Endometrium (tissue), 2 donors: Measurements from ENCODE around the gene XDH.

Source experiments
- FAIRE-seq: peaks from 2 replicates; lab custom pipeline; 2012; peaks lifted over from hg19 to GRCh38; lab: Jason Lieb, UNC
- donor health status: control.
- donor health status: control.

XDH gene

DNA sequence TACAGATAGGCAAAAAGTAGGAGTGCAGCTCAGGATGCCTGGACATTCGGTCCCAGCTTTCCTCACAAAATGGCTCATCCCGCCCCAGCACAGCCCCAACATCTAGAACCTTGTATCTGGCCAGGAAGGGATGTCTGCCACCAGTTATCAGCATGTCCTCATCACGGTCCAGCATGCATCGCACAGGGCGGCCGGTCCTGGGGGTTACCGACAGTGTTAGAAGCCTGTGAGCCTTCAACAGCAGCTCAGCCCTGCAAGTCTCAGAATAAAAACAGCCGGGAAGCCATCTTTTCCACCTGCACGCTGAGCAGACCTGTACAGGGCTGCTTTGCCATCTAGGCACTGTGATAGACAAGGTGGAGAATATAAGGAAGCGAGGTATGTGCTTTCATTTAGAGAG, 49.2 kb downstream of the XDH start:
- no peak for FAIRE-seq

DNA sequence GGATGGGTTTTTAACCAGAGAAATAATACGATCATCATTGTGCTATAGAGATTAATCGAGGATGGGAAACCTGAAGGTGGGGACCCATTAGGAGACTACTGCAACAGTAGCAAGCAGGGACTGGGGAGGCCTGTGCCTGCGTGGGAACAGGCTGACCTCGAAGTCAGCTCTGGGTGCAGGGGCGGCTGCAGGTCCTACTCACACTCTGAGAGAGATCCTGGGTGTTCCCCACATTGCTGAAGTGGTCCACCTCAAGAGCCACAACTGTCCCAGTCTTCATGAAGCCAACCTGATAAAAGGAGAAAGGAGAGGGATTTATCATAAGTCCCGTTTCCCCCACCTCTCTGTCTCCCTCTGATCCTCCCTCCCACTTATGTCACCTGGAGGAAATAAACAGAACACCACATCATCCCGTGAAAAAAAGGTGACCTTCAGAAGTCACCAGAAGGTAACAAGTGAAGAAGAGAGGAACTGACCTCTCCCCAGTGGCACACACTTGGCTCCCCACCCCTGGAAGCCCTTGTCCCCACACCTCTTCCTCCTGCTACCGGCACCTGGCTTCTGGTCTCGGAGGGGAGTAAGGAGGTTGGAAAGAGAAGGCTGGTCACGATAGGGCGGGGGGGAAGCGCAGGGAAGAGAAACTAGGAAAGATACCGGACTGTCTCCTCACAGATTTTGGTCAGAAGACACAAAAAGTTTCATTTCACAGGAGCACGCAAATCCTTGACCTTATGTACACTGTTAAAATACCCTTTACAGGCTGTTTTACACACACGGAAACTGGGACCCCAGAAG, 50.4 kb downstream of the XDH start:
- no peak for FAIRE-seq

DNA sequence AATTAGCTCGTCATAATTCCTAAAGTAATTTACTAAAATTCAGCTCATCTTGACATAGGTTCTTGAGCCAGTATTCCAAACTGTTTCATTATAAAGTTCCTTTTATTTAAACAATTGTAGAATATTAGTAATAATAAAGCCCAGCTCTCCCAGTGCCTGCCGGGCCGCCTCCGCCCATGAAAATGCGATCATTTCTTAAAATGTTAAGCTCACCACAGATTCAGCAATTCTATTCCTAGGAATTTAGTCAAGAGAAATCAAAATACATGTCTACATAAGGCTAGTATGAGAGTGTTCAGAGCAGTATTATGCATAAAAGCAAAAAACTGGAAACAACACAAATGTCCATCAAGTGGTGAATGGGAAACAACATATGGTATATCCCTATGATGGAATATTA, 52.0 kb downstream of the XDH start:
- no peak for FAIRE-seq

DNA sequence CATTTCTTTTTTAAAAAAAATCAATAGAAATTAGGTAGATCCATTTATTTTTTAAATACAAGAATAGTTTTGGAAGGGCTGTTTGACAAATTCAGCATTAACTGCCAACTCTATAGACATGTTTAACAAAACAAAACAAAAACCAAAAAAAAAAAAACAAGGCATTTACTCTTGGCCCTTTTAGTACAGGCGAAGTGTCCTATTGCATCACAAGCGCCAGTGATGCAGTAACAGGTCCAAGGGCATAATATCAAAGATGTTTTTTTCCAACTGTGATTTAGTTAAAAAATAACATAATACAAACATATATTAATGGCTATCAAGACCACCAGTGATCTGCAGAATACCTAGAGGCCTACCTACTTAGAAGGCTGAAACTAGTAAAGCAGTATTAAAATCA, 55.3 kb downstream of the XDH start:
- FAIRE-seq = no peak

DNA sequence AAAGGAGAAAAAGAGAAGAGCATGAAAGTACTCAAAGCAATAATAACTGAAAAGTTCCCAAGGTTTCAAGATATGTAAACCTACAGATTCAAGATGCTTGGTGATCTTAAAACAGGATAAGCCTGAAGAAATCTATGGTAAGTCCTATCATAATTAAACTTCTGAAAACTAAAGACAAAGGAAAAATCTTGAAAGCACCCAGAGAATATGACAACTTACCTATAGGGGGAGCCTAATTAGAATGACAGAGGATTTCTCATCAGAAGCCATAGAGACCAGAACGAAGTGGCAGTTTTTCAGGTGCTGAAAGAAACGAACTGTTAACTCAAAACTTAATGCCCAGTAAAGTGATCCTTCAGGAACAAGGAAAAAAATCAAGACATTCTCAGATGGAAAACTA, 59.7 kb downstream of the XDH start:
- FAIRE-seq = no peak

DNA sequence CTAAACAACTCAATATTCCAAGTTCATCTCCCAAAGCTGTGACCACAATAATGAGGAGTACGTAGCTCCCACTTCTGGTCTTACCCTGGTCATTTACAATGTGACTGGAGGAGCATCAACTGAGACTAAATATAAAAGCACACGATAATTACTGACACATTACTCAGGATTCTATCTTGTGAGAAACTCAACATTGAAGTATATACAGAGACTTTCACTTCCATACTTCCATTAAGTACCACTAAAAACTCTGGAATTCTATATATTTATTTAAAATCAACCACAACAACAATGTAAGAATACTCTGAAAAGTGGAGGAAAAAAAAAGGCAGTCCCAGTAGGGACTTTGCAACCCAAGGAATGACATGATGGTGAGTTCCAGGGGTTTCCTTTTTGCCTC, 61.4 kb downstream of the XDH start:
- FAIRE-seq = no peak

DNA sequence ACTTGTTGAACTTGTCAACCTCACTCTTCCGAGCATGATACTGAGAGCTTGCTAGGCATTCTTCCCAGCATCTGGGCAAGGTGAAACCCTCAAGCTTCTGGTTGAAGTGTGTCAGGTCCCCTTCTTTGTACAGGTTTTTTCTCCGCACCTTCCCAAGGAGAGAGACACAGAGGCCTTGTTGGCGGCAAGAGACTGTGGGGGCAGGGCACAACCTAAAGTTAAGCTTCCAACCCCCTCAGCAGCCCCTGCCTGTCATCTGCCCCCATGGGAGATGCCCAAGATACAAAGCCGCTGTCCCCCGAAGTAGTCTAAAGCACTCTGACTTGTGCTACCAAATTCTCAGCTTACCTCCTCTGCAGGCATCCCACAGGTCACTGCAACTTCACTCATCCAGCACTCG, 64.9 kb downstream of the XDH start:
- FAIRE-seq = no peak

DNA sequence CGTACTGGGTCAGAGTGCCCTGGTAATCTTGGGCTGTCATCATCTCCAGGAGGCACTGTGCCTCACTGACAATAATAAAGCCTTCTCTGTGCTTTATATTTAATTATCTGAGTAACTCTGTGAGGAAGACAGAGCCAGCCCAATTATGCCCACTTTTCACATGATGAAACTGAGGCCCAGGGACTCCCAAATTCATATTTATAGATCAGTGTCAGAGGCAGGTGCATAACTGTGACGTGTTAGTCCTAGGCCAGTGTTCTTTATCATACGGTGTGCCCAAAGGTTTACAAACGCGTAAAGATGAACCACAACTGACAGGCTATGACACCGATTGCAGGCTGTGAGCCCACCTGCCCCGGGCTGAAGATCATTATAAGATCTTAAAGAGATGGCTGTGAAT, 65.4 kb downstream of the XDH start:
- FAIRE-seq = no peak

DNA sequence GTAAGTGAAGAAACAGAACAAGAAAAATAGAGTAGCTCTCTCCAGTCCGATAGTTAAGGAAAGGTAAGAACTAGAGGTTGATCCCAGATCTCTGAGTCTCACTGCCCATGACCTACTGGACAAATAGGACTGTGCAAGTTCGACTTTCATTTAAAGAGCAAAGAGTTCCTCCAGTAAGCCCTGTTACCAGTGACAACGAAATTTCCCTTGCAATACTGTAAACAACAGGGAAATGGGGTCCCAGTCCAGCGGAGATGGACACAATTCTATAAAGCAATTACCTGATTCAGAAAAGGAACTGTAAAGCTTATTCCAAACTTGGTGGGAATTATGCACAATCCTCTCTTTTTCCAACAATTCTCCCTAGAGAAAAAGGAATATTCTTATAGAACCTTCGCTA, 65.9 kb downstream of the XDH start:
- no peak for FAIRE-seq

DNA sequence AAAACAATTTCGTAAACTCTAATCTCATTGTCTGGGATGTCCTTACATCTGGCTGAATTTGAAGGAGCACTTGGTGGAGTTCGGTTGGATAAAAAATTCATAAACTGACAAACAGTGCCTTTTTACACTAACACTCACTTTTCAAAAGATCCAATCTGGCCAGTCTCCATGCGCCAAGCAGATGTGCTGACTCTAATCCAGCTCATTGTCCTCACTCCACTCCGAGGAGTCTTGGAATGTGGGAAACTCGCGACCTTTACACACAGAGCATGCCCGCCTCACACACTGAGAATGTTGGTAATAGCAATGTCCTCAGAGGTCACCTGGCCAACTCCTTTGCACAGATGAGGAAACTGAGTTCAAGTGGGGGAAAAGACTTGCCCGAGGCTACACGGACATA, 66.8 kb downstream of the XDH start:
- no peak for FAIRE-seq

DNA sequence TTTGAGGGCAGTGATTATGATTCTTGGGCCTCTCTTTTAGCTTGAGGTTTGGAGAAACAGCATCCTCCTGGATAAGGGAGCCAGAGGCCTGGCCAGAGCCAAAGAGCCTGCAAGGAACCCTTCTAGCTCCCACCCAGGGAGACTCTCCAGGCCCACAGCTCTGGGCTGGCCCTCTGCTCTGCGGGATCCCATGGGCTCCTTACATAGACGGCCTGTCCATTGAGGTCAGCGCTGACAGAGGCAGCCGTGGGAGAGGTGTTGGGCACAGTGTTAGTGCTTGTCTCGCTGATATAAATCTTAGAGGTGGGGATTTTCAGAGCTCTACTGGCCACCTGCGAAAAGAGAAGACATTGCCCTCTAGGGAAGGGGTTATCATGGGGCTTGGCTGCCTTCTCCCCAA, 67.2 kb downstream of the XDH start:
- FAIRE-seq = no peak

DNA sequence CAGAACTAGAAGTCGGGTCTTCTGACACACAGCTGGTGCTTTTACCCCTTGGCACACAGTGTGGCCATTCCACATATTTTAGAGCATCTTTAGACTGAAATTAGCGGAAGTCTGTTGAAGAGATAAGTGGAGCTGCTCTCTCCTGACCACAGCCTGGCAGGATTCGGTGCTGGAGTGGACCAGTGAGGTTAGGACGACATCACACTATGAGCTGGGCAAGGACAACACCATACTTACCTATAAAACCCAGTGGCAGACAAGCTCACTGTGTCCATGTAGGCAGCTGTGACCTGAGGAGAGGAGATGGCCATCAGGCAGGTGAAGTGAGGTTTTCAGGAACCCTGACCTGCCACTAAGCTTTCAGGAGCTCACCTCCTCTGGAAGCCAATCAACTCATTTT, 70.1 kb downstream of the XDH start:
- FAIRE-seq = no peak

DNA sequence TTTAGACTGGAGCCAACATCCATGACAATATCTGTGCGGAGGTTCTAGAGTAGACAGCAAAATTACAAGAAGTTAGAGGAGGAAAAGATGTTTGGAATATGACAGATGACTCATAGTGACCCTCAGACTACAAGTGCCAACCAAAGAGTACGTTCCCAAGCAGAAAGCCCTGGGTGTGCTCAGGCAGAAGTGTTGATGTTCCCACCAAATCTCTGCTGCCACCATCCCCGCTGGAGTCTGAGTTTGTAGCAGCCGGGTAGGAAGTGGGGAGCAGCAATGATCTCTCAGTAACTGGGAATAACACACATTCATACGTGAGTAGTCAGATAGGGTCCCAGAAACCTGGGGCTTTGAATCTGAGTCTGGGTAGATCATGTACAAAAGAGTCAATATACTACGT, 73.2 kb downstream of the XDH start:
- no peak for FAIRE-seq

DNA sequence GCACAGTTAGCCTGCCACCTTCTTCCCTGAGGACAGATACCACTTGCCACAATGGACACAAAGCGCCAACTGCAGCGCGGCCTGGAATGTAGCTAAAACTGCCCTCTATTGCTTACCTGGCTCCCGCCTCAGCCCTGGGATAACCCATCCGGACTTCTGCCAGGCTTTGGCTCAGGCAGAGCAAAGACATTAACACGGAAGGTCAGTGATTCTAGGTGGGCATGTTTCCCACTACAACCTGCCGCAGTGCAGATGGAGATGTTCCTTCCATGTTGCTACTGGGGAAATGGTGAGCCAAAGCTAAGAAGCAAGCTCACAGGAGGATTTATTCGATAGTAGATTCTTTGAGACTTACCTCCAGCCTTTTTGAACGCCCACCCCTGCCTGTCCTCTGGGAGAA, 74.8 kb downstream of the XDH start:
- no peak for FAIRE-seq

DNA sequence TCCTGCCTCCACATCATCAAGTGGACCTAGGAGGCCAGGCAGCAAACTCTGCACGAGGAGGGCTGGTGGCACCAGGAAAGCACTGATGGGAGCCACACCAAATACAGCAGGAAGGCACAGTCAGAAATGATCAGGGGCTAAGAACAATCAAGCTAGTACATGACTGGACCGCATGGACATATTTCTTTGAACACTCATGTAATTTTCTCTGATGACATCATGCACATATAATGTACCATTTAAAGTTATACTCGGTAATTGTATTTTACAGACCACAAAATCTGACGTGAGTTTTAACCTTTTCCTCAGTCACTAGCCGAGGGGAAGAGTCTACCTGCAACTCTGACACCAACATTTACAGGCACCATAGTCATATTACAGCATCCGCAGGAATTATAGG, 76.7 kb downstream of the XDH start:
- no peak for FAIRE-seq

DNA sequence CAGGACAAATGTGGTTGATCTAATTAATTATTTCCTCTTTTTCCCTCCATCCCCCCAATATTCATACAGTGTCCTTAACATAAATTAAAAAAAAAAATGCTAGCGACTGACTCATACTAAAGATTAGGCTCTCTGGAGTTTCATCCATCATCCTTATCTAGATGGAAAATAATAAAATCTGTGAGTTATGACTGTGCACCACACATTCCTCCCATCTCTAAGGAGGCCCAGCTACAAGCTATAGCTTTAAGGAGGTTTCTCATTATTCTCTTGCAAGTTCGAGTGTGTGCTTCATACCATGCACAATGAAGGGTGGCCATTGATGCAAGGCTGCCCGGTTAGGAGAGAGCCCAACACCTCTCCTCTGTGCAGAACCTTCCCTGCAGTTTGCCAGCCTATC, 77.3 kb downstream of the XDH start:
- no peak for FAIRE-seq

DNA sequence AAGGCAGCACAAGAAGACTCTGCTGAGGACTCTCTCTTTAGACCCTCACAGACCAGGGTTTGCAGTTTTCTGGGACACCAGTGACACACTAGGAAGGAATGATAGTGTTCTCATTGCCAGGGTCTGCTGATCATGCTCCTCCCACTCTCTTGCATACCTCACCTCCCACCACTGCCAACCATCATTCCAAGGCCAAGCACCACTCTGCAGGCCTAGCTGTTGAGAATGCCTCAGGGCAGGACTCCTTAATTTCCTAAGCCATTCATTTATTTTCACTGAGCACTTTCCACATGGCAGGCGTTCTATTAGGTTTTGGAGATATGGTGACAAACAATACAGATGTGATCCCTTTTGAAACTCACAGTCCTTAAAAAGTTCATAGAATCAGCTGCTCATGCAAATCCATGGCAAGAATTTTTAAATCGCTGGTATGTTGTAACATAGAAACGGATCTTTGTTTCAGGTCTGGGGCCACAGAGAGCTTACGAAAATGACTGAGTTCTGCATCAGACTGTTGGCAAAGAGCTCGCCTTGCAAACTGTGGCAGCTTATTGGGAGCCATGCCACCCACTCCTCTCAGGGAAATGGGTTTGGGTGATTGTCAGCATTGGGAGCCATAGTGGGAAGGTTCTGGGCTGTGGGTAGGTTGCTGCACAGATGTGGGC, 78.5 kb downstream of the XDH start:
- FAIRE-seq = no peak

DNA sequence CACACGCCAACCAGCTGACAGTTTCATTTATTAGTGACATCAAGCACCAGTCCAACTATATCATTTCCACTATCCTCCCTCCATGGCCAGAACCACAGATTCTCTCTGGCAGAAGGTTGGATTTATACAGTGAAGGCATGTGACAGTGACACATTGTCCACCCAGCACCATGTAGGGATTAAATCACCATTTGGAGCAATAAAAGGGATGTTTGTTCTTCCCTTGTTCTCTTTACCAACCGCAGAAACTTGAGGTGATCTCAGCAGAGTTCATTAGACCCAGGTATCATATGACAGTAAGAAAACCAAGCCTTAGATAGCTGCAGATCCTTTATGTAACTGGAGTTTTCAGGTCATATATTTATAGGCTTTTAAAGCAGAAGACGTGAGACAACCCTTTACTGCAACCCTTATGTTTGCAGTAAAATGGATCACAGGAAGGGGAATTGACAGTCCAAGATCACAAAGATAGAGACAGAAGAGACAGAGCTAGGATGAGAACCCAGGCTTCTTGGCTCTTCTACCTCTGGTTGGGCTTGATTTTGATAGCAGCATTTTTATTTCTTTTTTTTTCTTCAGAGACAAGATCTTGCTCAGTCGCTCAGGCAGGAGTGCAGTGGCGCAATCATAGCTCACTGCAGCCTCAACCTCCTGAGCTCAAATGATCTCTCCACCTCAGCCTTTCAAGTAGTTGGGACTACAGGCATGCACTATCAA, 80.1 kb downstream of the XDH start:
- FAIRE-seq = no peak

DNA sequence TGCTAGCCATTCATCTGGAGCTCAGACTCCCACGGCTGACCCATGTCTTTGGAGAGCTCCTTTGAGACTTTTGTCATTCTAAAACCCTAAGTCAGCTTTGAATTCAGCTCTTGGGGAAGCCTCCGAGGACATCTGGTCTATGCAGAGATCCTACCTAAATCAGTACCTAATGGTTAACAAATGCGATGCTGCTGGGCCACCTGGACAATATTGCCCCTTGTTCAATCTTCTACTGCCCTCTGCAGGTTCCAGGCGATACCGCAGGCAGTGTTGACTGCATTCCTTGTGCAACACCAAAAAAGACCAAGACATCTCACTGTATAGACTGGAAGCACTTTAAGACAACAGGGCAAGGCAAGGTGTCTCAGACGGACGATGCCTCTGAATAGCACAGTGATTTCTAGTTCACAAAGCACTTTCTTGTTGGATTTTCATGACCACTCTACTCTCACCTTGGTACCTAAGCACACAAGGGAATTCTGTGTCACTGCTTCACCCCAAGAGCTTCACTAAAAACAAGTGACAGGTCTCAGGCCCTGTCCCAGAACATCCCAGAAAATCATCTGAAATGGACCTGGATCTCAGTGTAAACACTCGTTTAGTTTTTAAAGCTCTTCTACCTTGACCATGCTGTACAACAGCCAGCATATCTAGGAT, 80.9 kb downstream of the XDH start:
- FAIRE-seq = no peak

DNA sequence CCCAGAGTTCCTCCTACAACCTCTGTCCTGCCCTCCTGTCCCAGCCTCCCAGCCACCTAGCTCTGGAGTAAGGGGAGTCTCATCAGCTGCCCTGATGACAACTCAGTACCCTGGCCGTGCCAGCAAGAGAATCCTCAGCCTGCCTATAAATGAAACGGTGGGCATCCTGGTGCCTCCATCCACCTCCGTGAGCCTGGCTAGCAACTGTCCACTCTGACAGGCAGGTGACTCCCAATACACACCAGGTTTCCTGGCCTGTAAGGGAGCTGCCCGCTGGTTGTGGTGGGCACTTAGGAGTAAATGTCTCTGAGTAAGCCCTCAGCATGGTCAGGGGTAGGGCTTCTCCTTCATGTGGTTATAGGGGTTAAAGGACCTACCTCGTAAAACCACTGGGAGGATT, 81.5 kb downstream of the XDH start:
- no peak for FAIRE-seq

DNA sequence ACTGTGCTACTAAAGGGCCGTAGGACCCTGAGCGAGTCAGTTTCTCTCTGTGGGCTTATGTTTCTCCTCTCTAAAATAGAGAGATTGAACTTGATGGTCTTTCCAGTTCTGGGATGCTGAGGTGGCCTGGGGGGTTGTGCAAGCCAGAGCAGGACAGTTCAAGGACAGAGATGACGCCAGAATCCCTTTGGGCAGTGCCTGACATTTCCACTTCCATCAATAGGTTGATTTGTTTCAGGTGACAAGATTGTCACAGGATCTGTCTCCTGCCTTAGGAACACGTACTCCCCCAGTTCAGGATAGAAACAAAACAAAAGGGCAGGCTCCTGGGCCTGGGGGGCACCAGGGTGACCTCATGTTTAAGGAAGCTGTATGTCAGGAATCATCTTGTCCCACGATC, 82.0 kb downstream of the XDH start:
- no peak for FAIRE-seq

DNA sequence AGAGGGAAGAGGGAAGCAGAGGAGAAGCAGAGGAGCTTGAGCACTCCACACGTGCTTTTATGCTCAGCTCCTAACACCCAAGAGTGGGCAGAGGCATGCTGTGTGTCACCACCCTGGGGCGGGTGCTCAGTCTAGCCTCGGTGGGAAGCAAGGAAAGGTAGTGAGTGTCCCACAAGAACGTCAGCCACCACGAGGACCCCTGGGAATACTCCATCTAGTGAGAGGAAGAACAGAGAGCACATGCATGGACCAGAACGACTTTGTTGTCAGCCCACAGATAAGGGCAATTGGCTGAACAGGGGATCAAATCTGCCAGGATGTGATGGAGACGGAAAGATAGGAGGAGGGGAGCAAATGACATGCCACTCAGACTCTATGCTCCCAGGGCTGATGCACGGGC, 83.4 kb downstream of the XDH start:
- no peak for FAIRE-seq

DNA sequence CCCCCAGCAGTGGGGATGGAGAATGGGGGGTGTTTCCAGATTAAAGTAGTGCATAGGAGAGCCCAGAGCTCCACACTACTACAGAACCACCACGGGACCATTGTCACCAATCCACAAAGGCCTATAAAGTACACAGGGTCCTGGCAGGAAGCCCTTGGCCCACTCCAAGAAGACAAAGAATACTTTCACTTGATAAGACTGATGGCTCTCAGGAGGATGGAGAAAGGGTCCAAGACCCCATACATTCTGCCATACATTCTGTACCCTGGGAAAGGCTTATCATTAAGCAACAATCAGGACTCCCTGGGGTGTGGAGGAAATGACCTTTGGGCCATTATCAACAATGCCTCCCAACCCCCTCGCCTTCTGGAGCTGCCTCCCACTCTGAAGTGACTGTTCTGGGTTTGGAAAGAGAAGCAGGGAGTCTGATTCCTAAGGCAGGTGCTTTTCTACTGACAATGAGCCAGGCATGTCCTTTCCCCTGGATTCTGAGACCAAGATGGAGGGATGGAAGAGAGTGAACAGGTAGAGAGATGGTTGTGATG, 85.4 kb downstream of the XDH start:
- no peak for FAIRE-seq
